GM12891 (cell line): ENCODE measurements around the gene CNPY2.

Experiments used
- DNase-seq: peaks from one replicate; pipeline ENCODE4 v3.0.0; 2011; ENCODE audit warnings: low spot score; ENCODE audit not compliant: insufficient read length
- FAIRE-seq: peaks from 2 replicates; lab custom pipeline; 2011; peaks lifted over from hg19 to GRCh38; lab: Jason Lieb, UNC
- PAX5 ChIP-seq: IDR thresholded peaks from 2 replicates; pipeline ENCODE4 v1.6.1; 2011; ENCODE audit warnings: low read length, moderate library complexity, mild to moderate bottlenecking; ENCODE audit not compliant: insufficient read depth, severe bottlenecking
- POLR2A ChIP-seq: IDR thresholded peaks from 2 replicates; pipeline ENCODE4 v1.6.1; 2011; ENCODE audit warnings: low read depth, low read length, control low read depth
- POLR2AphosphoS5 ChIP-seq: IDR thresholded peaks from 2 replicates; pipeline ENCODE4 v1.6.1; 2011; ENCODE audit warnings: low read depth, low read length, control low read depth
- POU2F2 ChIP-seq: IDR thresholded peaks from 2 replicates; pipeline ENCODE4 v1.6.1; 2011; ENCODE audit warnings: low read depth, mild to moderate bottlenecking, control low read depth, low read length, moderate library complexity
- SPI1 ChIP-seq: IDR thresholded peaks from 2 replicates; pipeline ENCODE4 v1.6.1; 2011; ENCODE audit warnings: low read depth, low read length, control low read depth
- TAF1 ChIP-seq: IDR thresholded peaks from 2 replicates; pipeline ENCODE4 v1.6.1; 2011; ENCODE audit warnings: low read depth, low read length, control low read depth

The CNPY2 gene

GRCh38 chr12:56317675-56318074 lies 1.9 kb upstream of the CNPY2 start:
- no peak for DNase-seq
- no peak for TF ChIP-seq POLR2AphosphoS5
- no peak for TF ChIP-seq PAX5
- TF ChIP-seq TAF1, result no peak
- TF ChIP-seq POU2F2, result no peak
- no peak for TF ChIP-seq POLR2A
- no peak for TF ChIP-seq SPI1
- no peak for FAIRE-seq

- no peak for TF ChIP-seq SPI1
- no peak for TF ChIP-seq POLR2AphosphoS5
- FAIRE-seq (peak; percentile 50), DNase-seq (no peak)
Observed at GRCh38 chr12:56315249-56315621, 553 bp downstream of the CNPY2 start.

GRCh38 chr12:56311003-56311402 lies 4.8 kb downstream of the CNPY2 start:
- no peak for TF ChIP-seq PAX5
- TF ChIP-seq POLR2A, result peak; percentile 51; the same call in 1 of the 2 replicates
- peak; percentile 27; the same call in 1 of the 2 replicates for TF ChIP-seq POLR2AphosphoS5
- DNase-seq (no peak), FAIRE-seq (no peak)

GRCh38 chr12:56308714-56309113 lies 7.1 kb downstream of the CNPY2 start:
- FAIRE-seq, result no peak
- DNase-seq, result no peak

GRCh38 chr12:56307221-56307965 lies 8.4 kb downstream of the CNPY2 start:
- no peak for DNase-seq
- TF ChIP-seq POLR2A (no peak), SPI1 (no peak), TAF1 (no peak), POU2F2 (no peak), POLR2AphosphoS5 (no peak), PAX5 (no peak)
- FAIRE-seq, result no peak

More at GRCh38 chr12:56308714-56309113, 7.1 kb downstream of the CNPY2 start:
- TF ChIP-seq POLR2A (no peak), POLR2AphosphoS5 (no peak), PAX5 (no peak), POU2F2 (no peak), SPI1 (no peak), TAF1 (no peak)

- DNase-seq (no peak), FAIRE-seq (no peak)
- TF ChIP-seq POLR2AphosphoS5 (no peak), PAX5 (no peak), POU2F2 (no peak), SPI1 (no peak), TAF1 (no peak), POLR2A (no peak)
Observed at GRCh38 chr12:56304872-56305590, 10.8 kb downstream of the CNPY2 start.

- DNase-seq (no peak), FAIRE-seq (no peak)
- no peak for TF ChIP-seq POLR2A
- TF ChIP-seq SPI1, result no peak
- TF ChIP-seq POU2F2, result no peak
- no peak for TF ChIP-seq TAF1
Observed at GRCh38 chr12:56304276-56304675, 11.5 kb downstream of the CNPY2 start.

- no peak for DNase-seq
- TF ChIP-seq POU2F2 (no peak), POLR2AphosphoS5 (no peak), PAX5 (no peak), TAF1 (no peak), POLR2A (no peak), SPI1 (no peak)
- no peak for FAIRE-seq
Observed at GRCh38 chr12:56300644-56301464, 14.9 kb downstream of the CNPY2 start.

GRCh38 chr12:56299853-56300643 lies 15.7 kb downstream of the CNPY2 start, which contains the start of gene CS:
CS (minus strand) TSS chr12:56300330; CDS start chr12:56300201, 129 bp downstream.
- DNase-seq (peak; percentile 85), FAIRE-seq (peak; percentile 85)

More at GRCh38 chr12:56299853-56300643, 15.7 kb downstream of the CNPY2 start, which contains the start of gene CS:
- TF ChIP-seq POLR2A (peak; percentile 48; the same call in 1 of the 2 replicates), PAX5 (peak; percentile 19), TAF1 (peak; percentile 81), POLR2AphosphoS5 (peak; percentile 74), POU2F2 (no peak)
